ENCODE measurements around the gene PLA2G4C.

Gene PLA2G4C

DNA sequence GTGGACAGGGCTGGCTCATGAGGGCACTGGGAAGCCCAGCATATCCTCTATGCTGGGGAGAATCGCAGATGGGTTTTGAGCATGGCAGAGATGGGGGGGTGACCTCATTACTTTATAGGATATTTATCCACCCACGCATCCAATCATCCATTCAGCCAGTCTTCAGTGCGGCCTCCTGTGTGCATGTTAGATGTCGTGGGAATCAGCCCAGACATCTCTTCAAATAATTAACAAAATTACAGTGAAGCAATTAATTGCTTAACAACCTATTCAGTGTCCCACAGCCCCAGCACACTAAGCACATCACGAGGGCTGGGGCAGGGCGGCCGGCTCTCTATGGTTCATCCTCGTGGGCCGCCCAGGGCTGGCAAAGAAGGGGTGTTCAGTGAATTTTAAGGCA is 38.0 kb upstream of the PLA2G4C start:
- TF ChIP-seq, protein P1, sequence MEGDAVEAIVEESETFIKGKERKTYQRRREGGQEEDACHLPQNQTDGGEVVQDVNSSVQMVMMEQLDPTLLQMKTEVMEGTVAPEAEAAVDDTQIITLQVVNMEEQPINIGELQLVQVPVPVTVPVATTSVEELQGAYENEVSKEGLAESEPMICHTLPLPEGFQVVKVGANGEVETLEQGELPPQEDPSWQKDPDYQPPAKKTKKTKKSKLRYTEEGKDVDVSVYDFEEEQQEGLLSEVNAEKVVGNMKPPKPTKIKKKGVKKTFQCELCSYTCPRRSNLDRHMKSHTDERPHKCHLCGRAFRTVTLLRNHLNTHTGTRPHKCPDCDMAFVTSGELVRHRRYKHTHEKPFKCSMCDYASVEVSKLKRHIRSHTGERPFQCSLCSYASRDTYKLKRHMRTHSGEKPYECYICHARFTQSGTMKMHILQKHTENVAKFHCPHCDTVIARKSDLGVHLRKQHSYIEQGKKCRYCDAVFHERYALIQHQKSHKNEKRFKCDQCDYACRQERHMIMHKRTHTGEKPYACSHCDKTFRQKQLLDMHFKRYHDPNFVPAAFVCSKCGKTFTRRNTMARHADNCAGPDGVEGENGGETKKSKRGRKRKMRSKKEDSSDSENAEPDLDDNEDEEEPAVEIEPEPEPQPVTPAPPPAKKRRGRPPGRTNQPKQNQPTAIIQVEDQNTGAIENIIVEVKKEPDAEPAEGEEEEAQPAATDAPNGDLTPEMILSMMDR (IDR thresholded peaks at IDR 0.05; ENCODE audit: insufficient read depth, low read length, poor library complexity, severe bottlenecking) = no peak
- no peak for DNase-seq (ENCODE audit: extremely low read depth, insufficient read length)
- peaks cover 11% of the 10 kb centered on the region for H3K36me3 ChIP-seq (ENCODE audit: control insufficient read depth, insufficient read depth, low read length)

DNA sequence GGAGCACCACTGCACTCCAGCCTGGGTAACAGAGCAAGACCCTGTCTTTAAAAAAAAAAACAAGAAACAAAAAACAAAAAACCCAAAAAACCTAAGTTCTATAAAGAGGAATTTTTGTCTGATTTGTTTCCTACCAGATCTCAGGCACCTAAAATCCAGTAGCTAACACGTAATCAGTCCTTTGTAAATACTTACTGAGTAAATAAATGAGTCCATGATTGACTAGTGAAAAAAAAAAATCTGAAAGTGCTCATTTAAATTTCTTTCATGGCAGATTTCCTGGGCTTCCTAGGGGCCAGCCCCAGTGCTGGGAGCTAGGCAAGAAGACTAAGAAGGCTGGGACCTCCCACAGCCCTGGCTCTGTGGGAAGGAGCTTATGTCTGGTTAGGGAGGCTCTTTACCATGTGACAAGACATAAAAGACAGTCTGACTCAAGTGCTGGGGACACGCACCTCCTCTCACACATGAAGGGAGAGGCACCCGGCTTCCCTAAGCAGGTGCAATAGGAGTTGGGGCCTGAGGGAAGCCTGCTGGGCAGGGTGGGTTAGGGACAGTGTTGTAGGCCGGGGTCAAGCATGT is 37.1 kb upstream of the PLA2G4C start:
- Histone ChIP-seq H3K27me3 (replicated peaks; ENCODE audit: control insufficient read depth, insufficient read depth, low read length) (no peaks in the 10 kb centered on the region), H3K36me3 (ENCODE audit: control insufficient read depth, insufficient read depth, low read length) (peaks cover 16% of the 10 kb centered on the region)
- TF ChIP-seq, protein P1 (IDR thresholded peaks at IDR 0.05; ENCODE audit: insufficient read depth, low read length, poor library complexity, severe bottlenecking) = no peak

More for the DNA sequence above, 38.0 kb upstream of the PLA2G4C start:
- Histone ChIP-seq H3K27me3 (replicated peaks; ENCODE audit: control insufficient read depth, insufficient read depth, low read length) (no peaks in the 10 kb centered on the region), H3K4me3 (replicated peaks; ENCODE audit: low read depth, low read length) (no peak overlapping the region)

DNA sequence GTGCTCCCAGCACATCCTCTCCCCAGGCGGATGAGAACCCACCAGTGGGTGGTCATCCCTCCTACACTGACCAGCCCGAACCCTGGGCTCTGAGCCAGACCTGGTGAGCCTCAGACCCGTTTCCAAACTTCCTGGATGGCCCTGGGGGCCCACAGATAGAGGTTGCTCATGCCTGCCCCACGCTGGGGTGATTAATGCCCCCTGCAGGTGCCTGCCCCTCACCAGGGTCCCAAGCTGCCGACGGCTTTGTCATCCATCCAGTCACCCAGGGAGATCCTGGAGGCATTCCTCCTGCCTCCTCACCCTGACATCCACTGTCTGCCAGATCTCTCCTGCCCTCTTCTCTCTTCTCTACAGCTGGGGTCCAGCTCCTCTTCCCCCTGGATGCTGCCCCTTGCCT is 28.4 kb upstream of the PLA2G4C start:
- no peaks in the 10 kb centered on the region for H3K27me3 ChIP-seq (replicated peaks; ENCODE audit: control insufficient read depth, insufficient read depth, low read length)
- DNase-seq (ENCODE audit: extremely low read depth, insufficient read length) = no peak
- peaks cover 19% of the 10 kb centered on the region for H3K36me3 ChIP-seq (ENCODE audit: control insufficient read depth, insufficient read depth, low read length)
- no peak overlapping the region for H3K4me3 ChIP-seq (replicated peaks; ENCODE audit: low read depth, low read length)
- TF ChIP-seq, protein P1 (IDR thresholded peaks at IDR 0.05; ENCODE audit: insufficient read depth, low read length, poor library complexity, severe bottlenecking) = no peak

More for the DNA sequence above, 37.1 kb upstream of the PLA2G4C start:
- DNase-seq (ENCODE audit: extremely low read depth, insufficient read length) = no peak
- H3K4me3 ChIP-seq (replicated peaks; ENCODE audit: low read depth, low read length) = no peak overlapping the region

- peaks cover 22% of the 10 kb centered on the region for H3K36me3 ChIP-seq (ENCODE audit: control insufficient read depth, insufficient read depth, low read length)
- H3K4me3 ChIP-seq (replicated peaks; ENCODE audit: low read depth, low read length) = no peak overlapping the region
- DNase-seq (ENCODE audit: extremely low read depth, insufficient read length) = no peak
- no peaks in the 10 kb centered on the region for H3K27me3 ChIP-seq (replicated peaks; ENCODE audit: control insufficient read depth, insufficient read depth, low read length)
- TF ChIP-seq, protein P1 (IDR thresholded peaks at IDR 0.05; ENCODE audit: insufficient read depth, low read length, poor library complexity, severe bottlenecking) = no peak
These were observed 26.8 kb upstream of the PLA2G4C start for GRCh38 chr19:48137411-48137810.

DNA sequence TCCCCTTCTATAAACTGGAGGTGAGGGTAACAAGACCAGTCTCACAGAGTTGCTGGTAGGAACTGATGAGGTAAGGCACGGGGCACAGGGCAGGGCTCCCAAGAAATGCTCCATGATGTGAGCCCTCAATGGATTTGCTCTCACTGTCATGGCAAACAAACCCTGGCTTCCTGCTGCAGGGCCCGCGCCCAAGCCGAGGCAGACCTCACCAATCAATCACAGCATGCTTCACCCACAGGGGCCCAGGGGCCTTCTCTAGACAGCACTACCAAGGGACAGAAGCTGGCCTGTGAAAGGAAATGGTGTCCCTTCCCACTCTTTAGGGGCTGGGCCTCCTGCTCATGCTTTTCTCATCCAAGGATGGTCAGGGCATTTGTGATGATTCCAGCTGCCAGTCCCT is 25.9 kb upstream of the PLA2G4C start:
- Histone ChIP-seq H3K4me3 (replicated peaks; ENCODE audit: low read depth, low read length) (no peak overlapping the region), H3K27me3 (replicated peaks; ENCODE audit: control insufficient read depth, insufficient read depth, low read length) (no peaks in the 10 kb centered on the region), H3K36me3 (ENCODE audit: control insufficient read depth, insufficient read depth, low read length) (peaks cover 24% of the 10 kb centered on the region)
- TF ChIP-seq, protein P1 (IDR thresholded peaks at IDR 0.05; ENCODE audit: insufficient read depth, low read length, poor library complexity, severe bottlenecking) = no peak
- DNase-seq (ENCODE audit: extremely low read depth, insufficient read length) = no peak

GRCh38 chr19:48135411-48135810 is 24.8 kb upstream of the PLA2G4C start:
- no peak for DNase-seq (ENCODE audit: extremely low read depth, insufficient read length)
- H3K27me3 ChIP-seq (replicated peaks; ENCODE audit: control insufficient read depth, insufficient read depth, low read length) = no peaks in the 10 kb centered on the region
- peaks cover 32% of the 10 kb centered on the region for H3K36me3 ChIP-seq (ENCODE audit: control insufficient read depth, insufficient read depth, low read length)
- H3K4me3 ChIP-seq (replicated peaks; ENCODE audit: low read depth, low read length) = no peak overlapping the region
- TF ChIP-seq, protein P1 (IDR thresholded peaks at IDR 0.05; ENCODE audit: insufficient read depth, low read length, poor library complexity, severe bottlenecking) = no peak
